ENCODE results near the gene CCSAP.

- TF ChIP-seq BHLHE40 (IDR thresholded peaks at IDR 0.05; ENCODE audit: low read depth, low read length) = no peak
- TF ChIP-seq, protein P1, sequence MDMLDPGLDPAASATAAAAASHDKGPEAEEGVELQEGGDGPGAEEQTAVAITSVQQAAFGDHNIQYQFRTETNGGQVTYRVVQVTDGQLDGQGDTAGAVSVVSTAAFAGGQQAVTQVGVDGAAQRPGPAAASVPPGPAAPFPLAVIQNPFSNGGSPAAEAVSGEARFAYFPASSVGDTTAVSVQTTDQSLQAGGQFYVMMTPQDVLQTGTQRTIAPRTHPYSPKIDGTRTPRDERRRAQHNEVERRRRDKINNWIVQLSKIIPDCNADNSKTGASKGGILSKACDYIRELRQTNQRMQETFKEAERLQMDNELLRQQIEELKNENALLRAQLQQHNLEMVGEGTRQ (IDR thresholded peaks at IDR 0.05; ENCODE audit: low read depth, low read length) = no peak
These were observed 26.7 kb downstream of the CCSAP start for GRCh38 chr1:229316166-229316565.

Measured in IMR-90 (cell line).